H9 (cell line): ENCODE results near the gene CELA2A. TPM values are rescaled to one million over a fixed set of nuclear protein-coding genes. Genes with fewer than 3 reads are reported as not detected.
"Not testable (repeated sequence)": the region's sequence is repeated elsewhere in the genome, so short reads cannot be mapped to it uniquely, and the experiment has no call there.

ENCODE experiments used
- DNase-seq: peaks from one replicate; pipeline ENCODE4 v3.0.0-alpha.2; 2017
- H2AFZ ChIP-seq: one replicate; pipeline ENCODE4 v1.6.1; 2013; ENCODE audit warnings: mild to moderate bottlenecking, low read length, control low read depth, moderate library complexity
- H2AK5ac ChIP-seq: 2 replicates; pipeline ENCODE4 v1.6.1; 2013; ENCODE audit warnings: low read length, control low read depth, mixed read lengths; ENCODE audit not compliant: insufficient read length
- H2BK120ac ChIP-seq: one replicate; pipeline ENCODE4 v1.6.1; 2013; ENCODE audit warnings: low read depth, mild to moderate bottlenecking, low read length, control low read depth, inconsistent platforms; ENCODE audit not compliant: poor library complexity, severe bottlenecking
- H2BK12ac ChIP-seq: 2 replicates; pipeline ENCODE4 v1.6.1; 2013; ENCODE audit warnings: low read length, control low read depth, mixed read lengths, low read depth; ENCODE audit not compliant: insufficient read length
- H2BK15ac ChIP-seq: 2 replicates; pipeline ENCODE4 v1.6.1; 2013; ENCODE audit warnings: low read depth, low read length, control low read depth
- H2BK20ac ChIP-seq: one replicate; pipeline ENCODE4 v1.6.1; 2013; ENCODE audit warnings: low read depth, mild to moderate bottlenecking, low read length, control low read depth, inconsistent platforms; ENCODE audit not compliant: poor library complexity, severe bottlenecking
- H2BK5ac ChIP-seq: 2 replicates; pipeline ENCODE4 v1.6.1; 2013; ENCODE audit warnings: low read length, control low read depth, mixed read lengths; ENCODE audit not compliant: insufficient read length
- H3K14ac ChIP-seq: 2 replicates; pipeline ENCODE4 v1.6.1; 2013; ENCODE audit warnings: low read length, control low read depth; ENCODE audit not compliant: insufficient read depth
- H3K18ac ChIP-seq: 2 replicates; pipeline ENCODE4 v1.6.1; 2013; ENCODE audit warnings: low read depth, mild to moderate bottlenecking, mixed read lengths, low read length, control low read depth; ENCODE audit not compliant: insufficient read length
- H3K23ac ChIP-seq: 2 replicates; pipeline ENCODE4 v1.6.1; 2013; ENCODE audit warnings: low read length, control low read depth, mixed read lengths, low read depth; ENCODE audit not compliant: insufficient read length
- H3K23me2 ChIP-seq: 2 replicates; pipeline ENCODE4 v1.6.1; 2013; ENCODE audit warnings: low read depth, mild to moderate bottlenecking, mixed read lengths, low read length, control low read depth; ENCODE audit not compliant: insufficient read length, poor library complexity, severe bottlenecking
- H3K27ac ChIP-seq: 2 replicates; pipeline ENCODE4 v1.5.1; 2013; ENCODE audit warnings: low read length, control low read depth, mixed read lengths, low read depth; ENCODE audit not compliant: insufficient read length
- H3K27me3 ChIP-seq: 2 replicates; pipeline ENCODE4 v1.6.1; 2013; ENCODE audit warnings: low read length, control low read depth, inconsistent platforms; ENCODE audit not compliant: insufficient read depth
- H3K4ac ChIP-seq: 2 replicates; pipeline ENCODE4 v1.6.1; 2013; ENCODE audit warnings: low read depth, mild to moderate bottlenecking, control low read depth, inconsistent platforms, low read length, moderate library complexity
- H3K4me1 ChIP-seq: 2 replicates; pipeline ENCODE4 v1.6.1; 2013; ENCODE audit warnings: low read length, control low read depth, inconsistent platforms; ENCODE audit not compliant: insufficient read depth
- H3K4me2 ChIP-seq: 2 replicates; pipeline ENCODE4 v1.6.1; 2013; ENCODE audit warnings: low read length, control low read depth, mixed read lengths; ENCODE audit not compliant: insufficient read length, insufficient read depth
- H3K56ac ChIP-seq: 2 replicates; pipeline ENCODE4 v1.6.1; 2013; ENCODE audit warnings: low read depth, mild to moderate bottlenecking, mixed read lengths, low read length, control low read depth; ENCODE audit not compliant: insufficient read length
- H3K79me1 ChIP-seq: 2 replicates; pipeline ENCODE4 v1.6.1; 2013; ENCODE audit warnings: low read depth, mild to moderate bottlenecking, moderate library complexity, low read length, control low read depth, inconsistent platforms; ENCODE audit not compliant: insufficient read depth, poor library complexity, severe bottlenecking
- H3K79me2 ChIP-seq: 2 replicates; pipeline ENCODE4 v1.6.1; 2013; ENCODE audit warnings: low read length, control low read depth, inconsistent platforms; ENCODE audit not compliant: insufficient read depth
- H3K9ac ChIP-seq: 2 replicates; pipeline ENCODE4 v1.6.1; 2013; ENCODE audit warnings: low read length, control low read depth, mixed read lengths; ENCODE audit not compliant: insufficient read length; ENCODE audit errors: extremely low read depth
- H3K9me3 ChIP-seq: one replicate; pipeline ENCODE4 v1.6.1; 2013; ENCODE audit warnings: low read depth, low read length, inconsistent platforms; ENCODE audit not compliant: control insufficient read depth
- H3T11ph ChIP-seq: one replicate; pipeline ENCODE4 v1.6.1; 2013; ENCODE audit warnings: mild to moderate bottlenecking, low read length, control low read depth, inconsistent platforms
- H4K20me1 ChIP-seq: one replicate; pipeline ENCODE4 v1.6.1; 2013; ENCODE audit not compliant: control insufficient read depth, insufficient read length, insufficient read depth
- H4K5ac ChIP-seq: 2 replicates; pipeline ENCODE4 v1.6.1; 2013; ENCODE audit warnings: low read depth, mild to moderate bottlenecking, mixed read lengths, low read length, control low read depth; ENCODE audit not compliant: insufficient read length
- H4K8ac ChIP-seq: replicated peaks from 2 replicates; pipeline ENCODE4 v1.6.1; 2013; ENCODE audit warnings: low read length, control low read depth, mixed read lengths, low read depth; ENCODE audit not compliant: insufficient read length
- H4K91ac ChIP-seq: 2 replicates; pipeline ENCODE4 v1.6.1; 2013; ENCODE audit warnings: low read depth, mild to moderate bottlenecking, moderate library complexity, mixed read lengths, low read length, control low read depth; ENCODE audit not compliant: insufficient read length
- H3K27ac Mint-ChIP-seq, 3 experiments: 2 replicates in 2 of 3; 3 replicates in 1 of 3; pipeline ENCODE4 v1.8.0; 2020 to 2021; ENCODE audit warnings: mixed read lengths in 3 of 3, mild to moderate bottlenecking in 1 of 3, moderate library complexity in 1 of 3
- H3K27me3 Mint-ChIP-seq: 2 replicates; pipeline ENCODE4 v1.8.0; 2021; ENCODE audit warnings: low read depth, mild to moderate bottlenecking, moderate library complexity, mixed read lengths
- H3K36me3 Mint-ChIP-seq, 3 experiments: 2 replicates in 2 of 3; 3 replicates in 1 of 3; pipeline ENCODE4 v1.8.0; 2020 to 2021; ENCODE audit warnings: low read depth in 3 of 3, mixed read lengths in 3 of 3; ENCODE audit not compliant: insufficient read depth in 1 of 3
- H3K4me1 Mint-ChIP-seq, 2 experiments: 2 replicates each; pipeline ENCODE4 v1.8.0; 2020; ENCODE audit warnings: mixed read lengths in 2 of 2
- H3K4me3 Mint-ChIP-seq, 2 experiments: 2 replicates in 1 of 2; 3 replicates in 1 of 2; pipeline ENCODE4 v1.8.0; 2020 to 2021; ENCODE audit warnings: mild to moderate bottlenecking in 2 of 2, mixed read lengths in 2 of 2, moderate library complexity in 1 of 2
- H3K9me3 Mint-ChIP-seq, 2 experiments: 2 replicates in 1 of 2; 3 replicates in 1 of 2; pipeline ENCODE4 v1.8.0; 2020; ENCODE audit warnings: mild to moderate bottlenecking in 2 of 2, mixed read lengths in 2 of 2, moderate library complexity in 1 of 2
- WGBS: extraction: QIAGEN DNeasy Blood & Tissue Kit; methylation state at CpG from one replicate; pipeline ENCODE4 v1.1.7; 2013; ENCODE audit warnings: missing lambda C conversion rate, low lambda C conversion rate, mixed read lengths; ENCODE audit not compliant: insufficient read length; ENCODE audit errors: extremely low coverage; 5-methylcytosine and 5-hydroxymethylcytosine counted together
- total RNA-seq: library from RNA; stranded (reverse); gene quantifications from 2 replicates; pipeline ENCODE4 v1.2.1, GENCODE V29; 2021
- TF ChIP-seq, protein P1 (sequence below): fragments of 200-600 bp; sonication (generic); conservative IDR thresholded peaks from 3 replicates; pipeline ENCODE4 v1.8.0; 2021; ENCODE audit warnings: antibody characterized with exemption, mild to moderate bottlenecking

Gene CELA2A
- total RNA-seq, 1 experiment from 2014 or later: not detected

DNA sequence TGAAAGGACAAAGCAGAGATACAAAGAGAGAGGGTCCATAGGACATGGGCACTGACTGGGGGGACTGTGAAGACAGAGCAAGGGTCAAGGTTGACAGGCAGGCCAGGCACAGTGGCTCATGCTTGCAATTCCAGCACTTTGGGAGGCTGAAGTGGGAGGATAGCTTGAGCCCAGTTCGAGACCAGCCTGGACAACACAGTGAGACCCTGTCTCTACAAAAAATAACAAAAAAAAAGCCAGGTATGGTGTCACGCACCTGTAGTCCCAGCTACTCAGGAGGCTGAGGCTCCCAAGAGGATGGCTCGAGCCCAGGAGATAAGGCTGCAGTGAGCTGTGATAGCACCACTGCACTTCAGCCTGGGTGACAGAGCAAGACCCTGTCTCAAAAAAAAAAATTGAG lies 63.1 kb downstream of the CELA2A start:
- Histone ChIP-seq H3K4me2 (no peak overlapping the region), H3K79me1 (no peaks in the 10 kb centered on the region), H3T11ph (no peak overlapping the region), H2AFZ (no peak overlapping the region), H3K14ac (no peak overlapping the region), H4K8ac (no peak overlapping the region), H2BK15ac (no peak overlapping the region), H3K27me3 (no peaks in the 10 kb centered on the region), H3K4ac (no peak overlapping the region), H2BK20ac (no peak overlapping the region), H4K20me1 (no peaks in the 10 kb centered on the region), H3K23ac (no peak overlapping the region), H3K9ac (no peak overlapping the region), H3K9me3 (no peaks in the 10 kb centered on the region), H3K56ac (no peak overlapping the region), H3K18ac (no peak overlapping the region), H3K23me2 (no peaks in the 10 kb centered on the region), H2BK5ac (no peak overlapping the region), H3K4me1 (no peaks in the 10 kb centered on the region; the same call in 1 of the 2 replicates), H3K79me2 (no peaks in the 10 kb centered on the region), H2AK5ac (no peak overlapping the region), H2BK12ac (no peak overlapping the region), H3K27ac (no peak overlapping the region), H4K5ac (no peak overlapping the region), H2BK120ac (no peak overlapping the region), H4K91ac (no peak overlapping the region)
- H3K4me3 Mint-ChIP-seq: no peak overlapping the region
- H3K4me1 Mint-ChIP-seq: peaks cover 10 to 22% of the 10 kb centered on the region in 2 experiments
- no CpG with 5 or more reads among the region's 3 CpGs for WGBS
- H3K9me3 Mint-ChIP-seq: no peaks in the 10 kb centered on the region
- TF ChIP-seq, protein P1, sequence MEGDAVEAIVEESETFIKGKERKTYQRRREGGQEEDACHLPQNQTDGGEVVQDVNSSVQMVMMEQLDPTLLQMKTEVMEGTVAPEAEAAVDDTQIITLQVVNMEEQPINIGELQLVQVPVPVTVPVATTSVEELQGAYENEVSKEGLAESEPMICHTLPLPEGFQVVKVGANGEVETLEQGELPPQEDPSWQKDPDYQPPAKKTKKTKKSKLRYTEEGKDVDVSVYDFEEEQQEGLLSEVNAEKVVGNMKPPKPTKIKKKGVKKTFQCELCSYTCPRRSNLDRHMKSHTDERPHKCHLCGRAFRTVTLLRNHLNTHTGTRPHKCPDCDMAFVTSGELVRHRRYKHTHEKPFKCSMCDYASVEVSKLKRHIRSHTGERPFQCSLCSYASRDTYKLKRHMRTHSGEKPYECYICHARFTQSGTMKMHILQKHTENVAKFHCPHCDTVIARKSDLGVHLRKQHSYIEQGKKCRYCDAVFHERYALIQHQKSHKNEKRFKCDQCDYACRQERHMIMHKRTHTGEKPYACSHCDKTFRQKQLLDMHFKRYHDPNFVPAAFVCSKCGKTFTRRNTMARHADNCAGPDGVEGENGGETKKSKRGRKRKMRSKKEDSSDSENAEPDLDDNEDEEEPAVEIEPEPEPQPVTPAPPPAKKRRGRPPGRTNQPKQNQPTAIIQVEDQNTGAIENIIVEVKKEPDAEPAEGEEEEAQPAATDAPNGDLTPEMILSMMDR: no peak
- no peak for DNase-seq
- no peaks in the 10 kb centered on the region for H3K27me3 Mint-ChIP-seq
- H3K36me3 Mint-ChIP-seq: peaks cover 13 to 36% (median 17%) of the 10 kb centered on the region in 3 experiments; a peak in 6 of 7 replicates
- no peak overlapping the region for H3K27ac Mint-ChIP-seq

DNA sequence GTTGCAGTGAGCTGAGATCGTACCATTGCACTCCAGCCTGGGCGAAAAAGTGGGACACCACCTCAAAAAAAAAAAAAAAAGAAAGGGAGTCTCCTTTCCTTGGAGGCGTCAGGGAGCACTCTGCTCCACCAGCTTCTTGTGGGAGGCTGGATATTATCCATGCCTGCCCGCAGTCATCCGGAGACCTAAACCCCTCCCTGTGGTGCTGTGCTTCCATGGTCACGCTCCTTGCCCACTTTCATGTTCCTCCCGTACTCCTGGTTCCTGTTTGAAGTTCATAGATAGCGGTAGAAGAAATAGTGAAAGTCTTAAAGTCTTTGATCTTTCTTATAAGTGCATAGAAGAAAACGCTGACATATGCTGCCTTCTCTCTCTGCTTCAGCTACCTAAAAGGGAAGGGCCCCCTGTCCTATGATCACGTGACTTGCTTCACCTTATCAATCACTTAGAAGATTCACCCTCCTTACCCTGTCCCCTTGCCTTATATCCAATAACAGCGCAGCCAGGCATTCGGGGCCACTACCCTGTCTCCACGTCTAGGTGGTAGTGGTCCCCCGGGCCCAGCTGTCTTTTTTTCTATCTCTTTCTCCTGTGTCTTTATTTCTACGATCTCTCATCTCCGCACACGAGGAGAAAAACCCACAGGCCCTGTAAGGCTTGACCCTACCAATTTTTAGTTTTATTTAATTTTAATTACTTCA lies 64.8 kb downstream of the CELA2A start:
- H3K9ac ChIP-seq: not testable (repeated sequence)

More for the DNA sequence above, 64.8 kb downstream of the CELA2A start:
- H3K79me1 ChIP-seq, H3K9me3 Mint-ChIP-seq, H4K20me1 ChIP-seq, H2BK15ac ChIP-seq, H2AK5ac ChIP-seq, H3K27me3 Mint-ChIP-seq, H3K27me3 ChIP-seq, H3K9me3 ChIP-seq, H3K14ac ChIP-seq, H3K23me2 ChIP-seq, DNase-seq, H3K4ac ChIP-seq, H4K5ac ChIP-seq, H3K27ac ChIP-seq, H2BK20ac ChIP-seq, H2BK120ac ChIP-seq, H2BK12ac ChIP-seq, H2AFZ ChIP-seq, H3K4me2 ChIP-seq, H3K4me3 Mint-ChIP-seq, H3K79me2 ChIP-seq, H4K91ac ChIP-seq, H3K18ac ChIP-seq, H3T11ph ChIP-seq, H4K8ac ChIP-seq, H2BK5ac ChIP-seq, H3K56ac ChIP-seq, H3K23ac ChIP-seq, H3K4me1 ChIP-seq: not testable (repeated sequence)
- WGBS: no CpG with 5 or more reads among the region's 17 CpGs
- Mint-ChIP-seq H3K27ac (peak overlapping the region in 1 of 3 experiments; percentile 18; a peak in 2 of 7 replicates), H3K4me1 (peaks cover 20 to 35% of the 10 kb centered on the region in 2 experiments), H3K36me3 (peaks cover 11 to 28% (median 16%) of the 10 kb centered on the region in 3 experiments; a peak in 6 of 7 replicates)
